Esophagus muscularis mucosa (tissue), 4 donors: ENCODE measurements around the gene LRRC3C. TPM values are rescaled to one million over a fixed set of nuclear protein-coding genes. Genes with fewer than 3 reads are reported as not detected.

ENCODE experiments used
- DNase-seq: peaks from one replicate; pipeline ENCODE4 v3.0.0-alpha.2; 2017; ENCODE audit errors: extremely low spot score
- H3K27ac ChIP-seq, 4 donors: fragments of 200-600 bp; sonication (generic); replicated peaks in 1 of 4; 1 replicate in 3 of 4; 2 replicates in 1 of 4; pipeline ENCODE4 v1.5.1; 2016 to 2019; ENCODE audit warnings: mild to moderate bottlenecking in 1 of 4
- H3K27me3 ChIP-seq, 4 donors: fragments of 200-600 bp; sonication (generic); one replicate each; pipeline versions ENCODE4 v1.5.1 to v1.6.0; 2016 to 2019
- H3K36me3 ChIP-seq, 4 donors: fragments of 200-600 bp; sonication (generic); one replicate each; pipeline ENCODE4 v1.5.1; 2016 to 2019
- H3K4me1 ChIP-seq, 4 donors: fragments of 200-600 bp; sonication (generic); one replicate each; pipeline ENCODE4 v1.5.1; 2016 to 2019
- H3K4me3 ChIP-seq, 4 donors: fragments of 200-600 bp; sonication (generic); 1 replicate in 2 of 4; 2 replicates in 2 of 4; pipeline ENCODE4 v1.5.1; 2016 to 2019; ENCODE audit warnings: mild to moderate bottlenecking in 4 of 4, moderate library complexity in 1 of 4
- H3K9me3 ChIP-seq, 4 donors: fragments of 200-600 bp; sonication (generic); 1 replicate in 3 of 4; 2 replicates in 1 of 4; pipeline ENCODE4 v1.5.1; 2016 to 2019
- CTCF ChIP-seq, 3 experiments: fragments of 200-600 bp in 2 of 3; fragments of 450-650 bp in 1 of 3; sonication (generic) in 2 of 3; IDR thresholded peaks; one replicate each; pipeline ENCODE4 v1.5.1; 2017 to 2019; ENCODE audit warnings: antibody characterized with exemption in 3 of 3, mild to moderate bottlenecking in 2 of 3, moderate library complexity in 1 of 3
- EP300 ChIP-seq: sonication (generic); formaldehyde crosslinking; IDR thresholded peaks from one replicate; pipeline ENCODE4 v1.6.1; 2017; ENCODE audit warnings: antibody characterized with exemption
- POLR2A ChIP-seq: fragments of 450-650 bp; IDR thresholded peaks from one replicate; pipeline ENCODE4 v1.6.1; 2017; ENCODE audit warnings: antibody characterized with exemption, moderate library complexity, mild to moderate bottlenecking, low read depth
- POLR2AphosphoS5 ChIP-seq, 2 donors: sonication (generic); formaldehyde crosslinking; IDR thresholded peaks; one replicate each; pipeline ENCODE4 v1.6.1; 2017; ENCODE audit warnings: antibody characterized with exemption in 2 of 2
- WGBS: methylation state at CpG from one replicate; pipeline ENCODE4 v1.1.5; 2018; 5-methylcytosine and 5-hydroxymethylcytosine counted together
- intact Hi-C: fragments of 100-400 bp; cut with DNase I; formaldehyde crosslinking; loops from one replicate; pipeline ENCODE4 v1.15.1; 2023
- total RNA-seq, 4 donors: library from RNA; depleted of rRNA; stranded (reverse); fragments of >200 nt; gene quantifications; one replicate each; pipeline versions ENCODE4 v1.1.0 to v1.2.1, GENCODE V29; 2016

The LRRC3C gene
- total RNA-seq, 4 donors from 2014 or later: not detected

GRCh38 chr17:39951924-39952679 lies 24.6 kb downstream of the LRRC3C start:
- Histone ChIP-seq H3K36me3 (no peaks in the 10 kb centered on the region), H3K9me3 (no peaks in the 10 kb centered on the region), H3K4me3 (peak overlapping the region; percentile 47 to 57 (median 48)), H3K27ac (peak overlapping the region; percentile 56 to 63 (median 60)), H3K27me3 (no peaks in the 10 kb centered on the region), H3K4me1 (peaks cover 14 to 16% (median 15%) of the 10 kb centered on the region in 4 donors)
- intact Hi-C loops: loop anchor here (10.0 kb wide), 1 partner anchor 197 kb away; no protein-coding TSS in a partner anchor
- 79% methylated on average over 17 of the region's 22 CpGs for WGBS
- TF ChIP-seq CTCF (IDR thresholded peaks at IDR 0.05): no peak
- no peak for TF ChIP-seq POLR2A
- no peak for TF ChIP-seq EP300
- no peak for TF ChIP-seq POLR2AphosphoS5 (IDR thresholded peaks at IDR 0.05)
- no peak for DNase-seq

- peaks cover 14 to 16% (median 15%) of the 10 kb centered on the region in 4 donors for H3K4me1 ChIP-seq
- H3K4me3 ChIP-seq: peak overlapping the region; percentile 47 to 57 (median 49)
- peak; percentile 64 to 71 for TF ChIP-seq POLR2AphosphoS5 (IDR thresholded peaks at IDR 0.05)
- no peak for TF ChIP-seq CTCF (IDR thresholded peaks at IDR 0.05)
- peak overlapping the region; percentile 60 to 78 (median 66) for H3K27ac ChIP-seq
- intact Hi-C loops: loop anchor here (10.0 kb wide), 1 partner anchor 198 kb away; no protein-coding TSS in a partner anchor
- H3K9me3 ChIP-seq: no peaks in the 10 kb centered on the region
- H3K27me3 ChIP-seq: no peaks in the 10 kb centered on the region
- WGBS: 3% methylated on average over 16 of the region's 55 CpGs
- H3K36me3 ChIP-seq: no peaks in the 10 kb centered on the region
- DNase-seq: peak; percentile 100
Observed at GRCh38 chr17:39952680-39953470, 25.3 kb downstream of the LRRC3C start.

GRCh38 chr17:39953471-39953888 lies 25.9 kb downstream of the LRRC3C start:
- Histone ChIP-seq H3K27me3 (no peaks in the 10 kb centered on the region), H3K36me3 (no peaks in the 10 kb centered on the region), H3K27ac (peak overlapping the region; percentile 53 to 78 (median 66)), H3K4me3 (peak overlapping the region; percentile 38 to 50 (median 49)), H3K4me1 (peaks cover 14 to 16% (median 15%) of the 10 kb centered on the region in 4 donors), H3K9me3 (no peaks in the 10 kb centered on the region)
- TF ChIP-seq POLR2AphosphoS5 (IDR thresholded peaks at IDR 0.05) (no peak), EP300 (no peak), CTCF (IDR thresholded peaks at IDR 0.05) (no peak), POLR2A (no peak)
- DNase-seq: no peak
- intact Hi-C loops: loop anchor here (10.0 kb wide), 1 partner anchor 199 kb away; no protein-coding TSS in a partner anchor
- WGBS: 9% methylated on average over 4 of the region's 9 CpGs

- DNase-seq: no peak
- Histone ChIP-seq H3K36me3 (no peaks in the 10 kb centered on the region), H3K27ac (no peak overlapping the region), H3K4me3 (no peak overlapping the region), H3K9me3 (no peaks in the 10 kb centered on the region), H3K4me1 (peaks cover 14 to 23% (median 21%) of the 10 kb centered on the region in 4 donors), H3K27me3 (no peaks in the 10 kb centered on the region)
- intact Hi-C loops: loop anchor here (10.0 kb wide), 1 partner anchor 200 kb away; no protein-coding TSS in a partner anchor
- 67% methylated on average over 3 of the region's 4 CpGs for WGBS
- TF ChIP-seq CTCF (IDR thresholded peaks at IDR 0.05) (no peak), POLR2A (no peak), POLR2AphosphoS5 (IDR thresholded peaks at IDR 0.05) (no peak), EP300 (no peak)
Observed at GRCh38 chr17:39954876-39955275, 27.3 kb downstream of the LRRC3C start.
